Measurements from ENCODE around the gene TMEM52. TPM values are rescaled to one million over a fixed set of nuclear protein-coding genes. Genes with fewer than 3 reads are reported as not detected.

The TMEM52 gene
- total RNA-seq, 1 experiment from 2014 or later = 1.2 TPM

DNA sequence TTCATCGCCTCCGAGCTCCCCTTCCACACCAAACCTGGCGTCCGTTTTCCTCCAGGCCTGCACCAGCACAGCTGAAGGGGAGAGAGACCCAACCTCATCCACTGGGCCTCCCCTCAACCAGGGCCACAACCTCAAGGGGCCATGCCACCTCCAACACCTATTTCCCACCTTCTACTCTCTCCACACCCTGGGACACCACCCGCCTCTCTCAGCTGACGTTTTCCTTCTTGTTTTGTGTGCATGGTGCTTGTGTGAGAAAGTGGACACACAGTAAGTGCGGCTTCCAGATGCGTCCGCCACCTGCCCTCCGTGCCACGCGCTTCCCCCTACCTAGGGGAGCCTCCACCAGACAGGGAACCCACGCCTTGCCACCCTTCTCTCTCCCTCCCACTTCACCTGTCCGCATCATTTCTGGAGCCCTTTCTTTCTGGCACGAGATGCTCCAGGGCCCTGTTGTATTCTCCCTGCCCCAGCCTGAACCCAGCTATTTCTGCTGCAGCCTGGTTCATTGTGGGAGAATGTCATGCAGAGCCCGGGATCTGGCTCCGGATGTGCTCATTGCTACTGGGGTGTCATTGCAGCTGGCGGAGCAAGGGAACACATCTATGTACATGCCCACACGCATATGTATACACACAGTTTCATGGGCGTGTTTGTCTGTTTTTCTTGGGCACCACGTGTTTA lies 26.9 kb downstream of the TMEM52 start:
- ChIA-PET CTCF (interaction anchor here (0.5 to 1.7 kb wide), 4 partner anchors 10 to 163 kb away, joined by 3 to 9 read pairs (median 5); no protein-coding TSS in a partner anchor), POLR2A (interaction anchor here (0.6 to 1.7 kb wide), 5 partner anchors 9 to 277 kb away, joined by 3 to 29 read pairs (median 4); partner anchors contain the start of genes MIB2 and NADK)
- Mint-ChIP-seq H3K36me3 (ENCODE audit: insufficient read depth, unreplicated experiment) (no peaks in the 10 kb centered on the region), H3K27ac (ENCODE audit: low read depth, unreplicated experiment) (peak overlapping the region; percentile 91), H3K4me1 (ENCODE audit: insufficient read depth, unreplicated experiment) (peaks cover 25% of the 10 kb centered on the region), H3K4me3 (ENCODE audit: unreplicated experiment) (peak overlapping the region; percentile 85), H3K27me3 (ENCODE audit: insufficient read depth, unreplicated experiment) (no peaks in the 10 kb centered on the region), H3K9me3 (ENCODE audit: unreplicated experiment) (no peaks in the 10 kb centered on the region)
- TF ChIP-seq, protein P1, sequence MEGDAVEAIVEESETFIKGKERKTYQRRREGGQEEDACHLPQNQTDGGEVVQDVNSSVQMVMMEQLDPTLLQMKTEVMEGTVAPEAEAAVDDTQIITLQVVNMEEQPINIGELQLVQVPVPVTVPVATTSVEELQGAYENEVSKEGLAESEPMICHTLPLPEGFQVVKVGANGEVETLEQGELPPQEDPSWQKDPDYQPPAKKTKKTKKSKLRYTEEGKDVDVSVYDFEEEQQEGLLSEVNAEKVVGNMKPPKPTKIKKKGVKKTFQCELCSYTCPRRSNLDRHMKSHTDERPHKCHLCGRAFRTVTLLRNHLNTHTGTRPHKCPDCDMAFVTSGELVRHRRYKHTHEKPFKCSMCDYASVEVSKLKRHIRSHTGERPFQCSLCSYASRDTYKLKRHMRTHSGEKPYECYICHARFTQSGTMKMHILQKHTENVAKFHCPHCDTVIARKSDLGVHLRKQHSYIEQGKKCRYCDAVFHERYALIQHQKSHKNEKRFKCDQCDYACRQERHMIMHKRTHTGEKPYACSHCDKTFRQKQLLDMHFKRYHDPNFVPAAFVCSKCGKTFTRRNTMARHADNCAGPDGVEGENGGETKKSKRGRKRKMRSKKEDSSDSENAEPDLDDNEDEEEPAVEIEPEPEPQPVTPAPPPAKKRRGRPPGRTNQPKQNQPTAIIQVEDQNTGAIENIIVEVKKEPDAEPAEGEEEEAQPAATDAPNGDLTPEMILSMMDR (IDR thresholded peaks at IDR 0.05; ENCODE audit: unreplicated experiment) = no peak
- no TSS peak for BruUV-seq (replicated peaks)
- intact Hi-C loops (cut with micrococcal nuclease) = loop anchor here (5.0 kb wide), 1 partner anchor 115 kb away; the partner anchor contains the start of gene NADK
- no peak for DNase-seq (ENCODE audit: unreplicated experiment)

GRCh38 chr1:1891349-1892078 lies 27.6 kb downstream of the TMEM52 start:
- ChIA-PET CTCF (interaction anchor here (0.5 to 1.7 kb wide), 4 partner anchors 11 to 162 kb away, joined by 3 to 9 read pairs (median 5); no protein-coding TSS in a partner anchor), POLR2A (interaction anchor here (0.5 to 1.7 kb wide), 6 partner anchors 10 to 581 kb away, joined by 3 to 29 read pairs (median 4); partner anchors contain the start of genes MIB2 and NADK)
- peak overlapping the region; percentile 85 for H3K4me3 Mint-ChIP-seq (ENCODE audit: unreplicated experiment)
- H3K9me3 Mint-ChIP-seq (ENCODE audit: unreplicated experiment) = no peaks in the 10 kb centered on the region
- no peaks in the 10 kb centered on the region for H3K36me3 Mint-ChIP-seq (ENCODE audit: insufficient read depth, unreplicated experiment)
- peak overlapping the region; percentile 91 for H3K27ac Mint-ChIP-seq (ENCODE audit: low read depth, unreplicated experiment)
- peak; percentile 41 for DNase-seq (ENCODE audit: unreplicated experiment)
- H3K27me3 Mint-ChIP-seq (ENCODE audit: insufficient read depth, unreplicated experiment) = no peaks in the 10 kb centered on the region
- intact Hi-C loops (cut with micrococcal nuclease) = loop anchor here (5.0 kb wide), 1 partner anchor 114 kb away; the partner anchor contains the start of gene NADK
- BruUV-seq (replicated peaks) = no TSS peak
- TF ChIP-seq, protein P1 (IDR thresholded peaks at IDR 0.05; ENCODE audit: unreplicated experiment) = no peak
- peaks cover 25% of the 10 kb centered on the region for H3K4me1 Mint-ChIP-seq (ENCODE audit: insufficient read depth, unreplicated experiment)

DNA sequence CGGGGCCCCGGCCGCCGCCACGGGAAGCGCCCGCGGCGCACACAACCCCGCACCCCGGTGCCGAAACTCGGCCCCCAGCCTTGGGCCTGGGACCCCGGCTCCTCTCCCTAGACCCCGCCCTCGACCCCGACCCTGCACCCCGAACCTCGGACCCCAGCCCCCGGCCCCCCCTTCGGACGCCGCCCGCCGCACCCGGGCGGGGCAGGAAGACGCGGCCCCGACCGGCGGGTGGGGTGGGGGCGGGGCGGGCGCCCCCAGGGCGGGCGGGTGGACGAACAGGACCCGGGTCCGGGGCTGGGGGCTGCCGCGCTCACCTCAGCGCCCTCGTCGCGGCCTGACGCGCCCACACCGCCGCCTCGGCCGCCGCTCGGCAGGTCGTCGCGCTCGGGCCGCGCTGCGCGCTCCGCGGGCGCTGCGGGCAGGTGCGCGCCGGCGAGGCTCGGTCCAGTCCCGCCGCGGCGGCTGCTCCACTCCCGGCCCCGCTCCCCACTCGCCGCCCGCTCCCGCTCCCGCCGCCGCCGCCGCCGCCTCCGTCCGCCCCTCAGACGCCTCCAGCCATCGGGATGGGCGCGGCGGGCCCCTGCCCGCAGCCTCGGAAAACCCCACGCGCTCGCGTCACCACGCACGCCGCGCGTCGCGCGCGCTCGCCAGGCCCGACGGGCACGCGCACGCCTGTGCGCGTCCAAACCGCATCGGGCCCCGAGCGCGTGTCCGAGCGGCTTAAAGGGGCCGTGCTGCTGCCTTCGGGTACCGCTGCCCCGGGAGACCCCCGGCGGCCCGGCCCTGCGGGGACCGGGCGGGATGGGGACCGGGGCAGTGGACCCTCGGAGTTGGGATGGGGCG lies 28.4 kb downstream of the TMEM52 start, which contains the start of gene GNB1:
Gene GNB1 (minus strand): TSS at position 582 of the 843 bp plus-strand sequence. CDS start 65,634 bp downstream, outside the sequence.
- H3K4me3 Mint-ChIP-seq (ENCODE audit: unreplicated experiment) = peak within 1 kb of the TSS; percentile 85
- H3K9me3 Mint-ChIP-seq (ENCODE audit: unreplicated experiment) = no peaks in the 10 kb centered on the region
- no peaks in the 10 kb centered on the region for H3K27me3 Mint-ChIP-seq (ENCODE audit: insufficient read depth, unreplicated experiment)
- TF ChIP-seq, protein P1 (IDR thresholded peaks at IDR 0.05; ENCODE audit: unreplicated experiment) = no peak
- CTCF ChIA-PET = interaction anchor here (1.7 kb wide), 1 partner anchor 14 kb away, joined by 9 read pairs; no protein-coding TSS in a partner anchor
- intact Hi-C loops (cut with micrococcal nuclease) = loop anchor here (5.0 kb wide), 1 partner anchor 113 kb away; the partner anchor contains the start of gene NADK
- H3K36me3 Mint-ChIP-seq (ENCODE audit: insufficient read depth, unreplicated experiment) = no peaks in the 10 kb centered on the region
- H3K4me1 Mint-ChIP-seq (ENCODE audit: insufficient read depth, unreplicated experiment) = peaks cover 25% of the 10 kb centered on the region
- peak within 1 kb of the TSS; percentile 91 for H3K27ac Mint-ChIP-seq (ENCODE audit: low read depth, unreplicated experiment)
- BruUV-seq (replicated peaks) = no TSS peak
- POLR2A ChIA-PET = interaction anchor here (1.6 to 1.7 kb wide), 2 partner anchors 11 to 17 kb away, joined by 4 to 29 read pairs; no protein-coding TSS in a partner anchor
- DNase-seq (ENCODE audit: unreplicated experiment) = peak; percentile 85

Data from MCF 10A (cell line).